ENCODE results near the gene SETBP1. TPM values are rescaled to one million over a fixed set of nuclear protein-coding genes. Genes with fewer than 3 reads are reported as not detected.

SETBP1 gene
- total and polyA plus RNA-seq, 8 donors = 19.7 to 27.5 (median 21.5) TPM

DNA sequence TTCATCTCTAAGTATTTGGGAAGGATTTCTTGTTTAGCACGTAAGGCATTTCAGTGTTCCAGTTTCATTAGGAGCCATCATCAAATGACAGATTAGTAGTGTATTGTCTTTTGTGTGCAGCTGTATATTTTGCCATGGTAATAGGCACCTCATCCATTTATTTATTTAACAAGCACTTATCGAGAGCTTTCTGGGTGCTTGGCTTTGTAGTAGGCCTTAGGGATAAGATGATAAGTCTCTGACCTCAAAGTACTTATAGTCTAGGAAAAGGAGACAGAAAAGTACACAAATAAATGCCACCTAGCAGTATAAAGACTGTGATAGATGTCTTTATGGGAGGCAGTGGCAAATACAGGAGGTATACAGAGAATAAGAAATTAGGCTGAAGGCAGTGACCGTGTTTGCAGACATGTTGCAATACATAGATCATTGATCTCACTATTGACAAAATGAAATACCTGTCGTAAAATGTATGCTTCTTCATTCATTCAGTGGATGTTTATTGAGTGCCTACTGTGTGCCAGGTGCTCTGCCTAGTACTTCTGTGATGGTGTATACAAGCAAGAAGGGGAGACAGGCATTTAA lies 265.9 kb downstream of the SETBP1 start:
- H3K9me3 ChIP-seq = no peaks in the 10 kb centered on the region
- H3K27ac ChIP-seq = no peak overlapping the region
- H3K36me3 ChIP-seq = peaks cover 0 to 10% of the 10 kb centered on the region in 2 donors
- H3K4me1 ChIP-seq = peaks cover 7 to 10% of the 10 kb centered on the region in 2 donors
- no peak overlapping the region for H3K4me3 ChIP-seq
- ATAC-seq (no peak), DNase-seq (no peak)
- no peaks in the 10 kb centered on the region for H3K27me3 ChIP-seq
- TF ChIP-seq, protein P1, sequence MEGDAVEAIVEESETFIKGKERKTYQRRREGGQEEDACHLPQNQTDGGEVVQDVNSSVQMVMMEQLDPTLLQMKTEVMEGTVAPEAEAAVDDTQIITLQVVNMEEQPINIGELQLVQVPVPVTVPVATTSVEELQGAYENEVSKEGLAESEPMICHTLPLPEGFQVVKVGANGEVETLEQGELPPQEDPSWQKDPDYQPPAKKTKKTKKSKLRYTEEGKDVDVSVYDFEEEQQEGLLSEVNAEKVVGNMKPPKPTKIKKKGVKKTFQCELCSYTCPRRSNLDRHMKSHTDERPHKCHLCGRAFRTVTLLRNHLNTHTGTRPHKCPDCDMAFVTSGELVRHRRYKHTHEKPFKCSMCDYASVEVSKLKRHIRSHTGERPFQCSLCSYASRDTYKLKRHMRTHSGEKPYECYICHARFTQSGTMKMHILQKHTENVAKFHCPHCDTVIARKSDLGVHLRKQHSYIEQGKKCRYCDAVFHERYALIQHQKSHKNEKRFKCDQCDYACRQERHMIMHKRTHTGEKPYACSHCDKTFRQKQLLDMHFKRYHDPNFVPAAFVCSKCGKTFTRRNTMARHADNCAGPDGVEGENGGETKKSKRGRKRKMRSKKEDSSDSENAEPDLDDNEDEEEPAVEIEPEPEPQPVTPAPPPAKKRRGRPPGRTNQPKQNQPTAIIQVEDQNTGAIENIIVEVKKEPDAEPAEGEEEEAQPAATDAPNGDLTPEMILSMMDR (IDR thresholded peaks at IDR 0.05) = no peak
- intact Hi-C loops (cut with DNase I) = no loop called here

- Histone ChIP-seq H3K36me3 (peaks cover 0 to 10% of the 10 kb centered on the region in 2 donors), H3K27me3 (no peaks in the 10 kb centered on the region), H3K27ac (no peak overlapping the region), H3K4me1 (no peaks in the 10 kb centered on the region), H3K4me3 (no peak overlapping the region), H3K9me3 (no peaks in the 10 kb centered on the region)
- no peak for ATAC-seq
- TF ChIP-seq, protein P1 (IDR thresholded peaks at IDR 0.05) = no peak
- no peak for DNase-seq
- intact Hi-C loops (cut with DNase I) = no loop called here
Measured at GRCh38 chr18:44949967-44950366, 269.3 kb downstream of the SETBP1 start.

- no peak for ATAC-seq
- Histone ChIP-seq H3K4me1 (no peaks in the 10 kb centered on the region), H3K4me3 (no peak overlapping the region), H3K27ac (no peak overlapping the region), H3K9me3 (no peaks in the 10 kb centered on the region), H3K36me3 (peaks cover 0 to 10% of the 10 kb centered on the region in 2 donors), H3K27me3 (no peaks in the 10 kb centered on the region)
- intact Hi-C loops (cut with DNase I) = no loop called here
- DNase-seq = no peak
- TF ChIP-seq, protein P1 (IDR thresholded peaks at IDR 0.05) = no peak
Measured at GRCh38 chr18:44950685-44951195, 270.1 kb downstream of the SETBP1 start.

- H3K9me3 ChIP-seq = no peaks in the 10 kb centered on the region
- DNase-seq = no peak
- intact Hi-C loops (cut with DNase I) = no loop called here
- no peak overlapping the region for H3K4me3 ChIP-seq
- no peaks in the 10 kb centered on the region for H3K27me3 ChIP-seq
- H3K27ac ChIP-seq = no peak overlapping the region
- ATAC-seq = no peak
- no peaks in the 10 kb centered on the region for H3K4me1 ChIP-seq
- peaks cover 0 to 10% of the 10 kb centered on the region in 2 donors for H3K36me3 ChIP-seq
- TF ChIP-seq, protein P1 (IDR thresholded peaks at IDR 0.05) = no peak
Measured at GRCh38 chr18:44951748-44952147, 271.1 kb downstream of the SETBP1 start.

GRCh38 chr18:44954257-44954656 lies 273.6 kb downstream of the SETBP1 start:
- H3K4me3 ChIP-seq = no peak overlapping the region
- DNase-seq (no peak), ATAC-seq (no peak)
- TF ChIP-seq, protein P1 (IDR thresholded peaks at IDR 0.05) = no peak
- no peak overlapping the region for H3K27ac ChIP-seq
- H3K36me3 ChIP-seq = peaks cover 0 to 10% of the 10 kb centered on the region in 2 donors
- no peaks in the 10 kb centered on the region for H3K4me1 ChIP-seq
- no peaks in the 10 kb centered on the region for H3K9me3 ChIP-seq
- no peaks in the 10 kb centered on the region for H3K27me3 ChIP-seq
- intact Hi-C loops (cut with DNase I) = no loop called here

Data from left lung (tissue), 10 donors.